22Rv1 (cell line): ENCODE data around the gene CLCA4.

Experiments used
- H3K27ac ChIP-seq: fragments of 450-650 bp; 2 replicates; pipeline ENCODE4 v1.5.1; 2017
- CTCF ChIP-seq: fragments of 450-650 bp; IDR thresholded peaks from 2 replicates; pipeline ENCODE4 v1.5.1; 2017; ENCODE audit warnings: mild to moderate bottlenecking
- ZFX ChIP-seq: fragments of 450-650 bp; IDR thresholded peaks from 2 replicates; pipeline ENCODE4 v1.6.1; 2017; ENCODE audit warnings: antibody characterized with exemption, borderline replicate concordance

Gene CLCA4

GRCh38 chr1:86503406-86504136, 43.3 kb upstream of the CLCA4 start:
- H3K27ac ChIP-seq = no peak overlapping the region
- TF ChIP-seq CTCF (no peak), ZFX (no peak)

DNA sequence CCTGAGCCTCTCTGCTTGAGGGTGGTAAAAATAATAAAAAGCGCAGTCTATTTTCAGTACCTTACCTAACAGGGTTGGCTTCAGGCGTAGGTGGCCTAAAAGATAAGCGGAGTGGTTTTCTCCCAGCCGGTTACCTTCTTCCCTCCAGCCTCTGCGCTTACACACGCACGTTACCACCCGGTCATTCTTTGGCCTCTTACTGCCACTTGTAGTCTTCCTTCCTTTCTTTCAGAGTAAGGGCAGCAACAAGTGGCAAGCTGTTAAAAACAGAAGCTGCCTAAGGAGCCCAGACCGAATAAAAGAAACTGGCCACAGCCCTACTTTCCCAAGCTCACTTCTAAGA, 42.8 kb upstream of the CLCA4 start:
- peak overlapping the region; percentile 51; the same call in 1 of the 2 replicates for H3K27ac ChIP-seq

GRCh38 chr1:86504895-86505563, 41.8 kb upstream of the CLCA4 start:
- peak overlapping the region; percentile 51 for H3K27ac ChIP-seq
- TF ChIP-seq CTCF (no peak), ZFX (no peak)

More for the DNA sequence above, 42.8 kb upstream of the CLCA4 start:
- TF ChIP-seq CTCF (no peak), ZFX (no peak)

GRCh38 chr1:86505564-86505902, 41.3 kb upstream of the CLCA4 start:
- H3K27ac ChIP-seq = no peak overlapping the region
- TF ChIP-seq CTCF (no peak), ZFX (no peak)

DNA sequence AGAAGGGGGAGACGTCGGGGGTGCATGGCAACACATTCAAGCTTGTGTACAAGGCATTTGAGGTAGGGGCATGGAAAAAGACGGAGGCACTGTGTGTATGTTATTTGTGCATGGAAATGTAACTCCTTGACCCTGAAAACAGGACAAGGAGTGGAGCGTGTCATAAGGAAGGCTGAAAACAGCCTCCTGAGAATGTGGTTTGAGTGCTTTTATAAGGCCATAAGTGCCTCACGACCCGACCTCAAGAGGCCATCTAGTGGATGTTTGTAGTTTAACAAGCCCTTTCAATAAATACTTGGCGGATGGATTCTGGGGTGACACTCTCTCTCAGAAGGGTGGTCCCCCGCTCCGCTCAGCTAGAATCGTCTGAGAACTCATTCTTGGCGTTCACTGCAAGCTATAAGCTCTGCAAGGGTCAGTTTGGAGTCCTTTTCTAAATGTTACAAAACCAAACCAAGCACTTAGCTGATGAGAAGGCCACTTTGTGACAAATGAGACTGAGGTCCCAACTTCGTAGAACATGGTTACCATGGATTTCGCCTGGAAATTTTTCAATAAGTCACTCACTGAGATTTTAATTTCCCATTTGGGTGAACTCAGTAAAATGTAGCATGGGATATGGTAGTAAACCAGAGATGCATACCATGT, 38.8 kb upstream of the CLCA4 start:
- no peak overlapping the region for H3K27ac ChIP-seq
- TF ChIP-seq ZFX (no peak), CTCF (peak; percentile 75)

DNA sequence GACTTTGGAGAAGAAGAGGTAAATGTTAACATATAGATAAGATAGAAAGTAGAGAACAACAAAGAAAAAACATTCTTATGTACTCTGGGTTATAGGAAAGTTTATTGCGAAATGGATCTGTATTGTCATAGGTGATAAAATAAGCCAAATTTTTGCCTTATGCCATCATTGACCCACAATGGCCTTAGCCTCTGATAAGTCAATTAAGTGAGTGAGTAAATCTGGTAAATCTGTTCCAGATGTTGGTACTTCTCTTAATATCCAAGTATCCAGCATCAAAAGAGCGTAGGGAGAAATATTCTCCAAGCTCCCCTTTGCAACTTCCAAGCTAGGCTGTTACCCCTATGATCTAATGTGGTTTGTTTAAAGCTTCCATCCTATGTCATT, 38.3 kb upstream of the CLCA4 start:
- no peak overlapping the region for H3K27ac ChIP-seq
- no peak for TF ChIP-seq ZFX
- TF ChIP-seq CTCF = no peak

DNA sequence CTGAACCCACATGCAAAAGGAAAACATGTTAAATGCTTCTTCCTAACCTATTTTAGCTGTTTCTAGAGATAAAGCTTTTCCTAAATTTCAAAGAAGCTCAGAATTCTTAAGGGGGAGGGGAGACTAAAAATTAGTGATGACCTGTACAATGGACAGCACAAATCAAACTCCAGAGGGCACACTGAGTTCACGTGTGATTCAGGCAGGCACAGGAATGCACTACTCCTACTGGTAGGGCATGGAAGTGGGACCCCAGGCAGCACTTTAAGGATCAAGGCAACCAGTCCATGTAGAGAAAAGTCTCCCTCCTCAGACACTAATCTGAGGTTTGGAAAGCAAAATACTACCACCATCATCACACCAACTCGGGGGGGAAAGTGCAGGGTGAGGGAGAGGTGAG, 31.3 kb upstream of the CLCA4 start:
- H3K27ac ChIP-seq = no peak overlapping the region
- TF ChIP-seq ZFX (no peak), CTCF (peak; percentile 62)
